Testis (tissue), 2 donors: ENCODE measurements around the gene NXNL1.

Source experiments
- CTCF ChIP-seq, 3 experiments: fragments of 450-650 bp in 2 of 3; fragments of 200-600 bp in 1 of 3; sonication (generic) in 1 of 3; IDR thresholded peaks; one replicate each; pipeline ENCODE4 v1.5.1; 2016 to 2019; ENCODE audit warnings: antibody characterized with exemption in 3 of 3, mild to moderate bottlenecking in 2 of 3, moderate library complexity in 1 of 3
- POLR2A ChIP-seq: fragments of 450-650 bp; IDR thresholded peaks from one replicate; pipeline ENCODE4 v1.6.1; 2017; ENCODE audit warnings: antibody characterized with exemption, mild to moderate bottlenecking, moderate library complexity

- no peak for TF ChIP-seq CTCF (IDR thresholded peaks at IDR 0.05)
- no peak for TF ChIP-seq POLR2A
Measured at GRCh38 chr19:17436094-17436873, 24.4 kb downstream of the NXNL1 start.
